ENCODE results near the gene SUSD6.
"Not testable (repeated sequence)": the region's sequence is repeated elsewhere in the genome, so short reads cannot be mapped to it uniquely, and the experiment has no call there.

Gene SUSD6

GRCh38 chr14:69580009-69580577, 31.3 kb upstream of the SUSD6 start:
- H3K4me1 Mint-ChIP-seq = peaks cover 2% of the 10 kb centered on the region
- H3K27me3 Mint-ChIP-seq = peaks cover 22% of the 10 kb centered on the region
- ATAC-seq (peak; percentile 43), DNase-seq (no peak)
- no peak overlapping the region for H3K27ac Mint-ChIP-seq
- no peak overlapping the region for H3K4me3 Mint-ChIP-seq
- no peaks in the 10 kb centered on the region for H3K9me3 Mint-ChIP-seq
- H3K36me3 Mint-ChIP-seq (ENCODE audit: low read depth) = no peaks in the 10 kb centered on the region

GRCh38 chr14:69581316-69581935, 30.0 kb upstream of the SUSD6 start:
- Mint-ChIP-seq H3K36me3 (ENCODE audit: low read depth) (no peaks in the 10 kb centered on the region), H3K4me1 (peaks cover 2% of the 10 kb centered on the region), H3K27ac (no peak overlapping the region), H3K27me3 (peaks cover 11% of the 10 kb centered on the region), H3K9me3 (no peaks in the 10 kb centered on the region), H3K4me3 (no peak overlapping the region)
- DNase-seq (no peak), ATAC-seq (no peak)

- H3K9me3 Mint-ChIP-seq = no peaks in the 10 kb centered on the region
- H3K4me3 Mint-ChIP-seq = no peak overlapping the region
- no peak for ATAC-seq
- H3K27me3 Mint-ChIP-seq = peaks cover 8% of the 10 kb centered on the region
- no peak for DNase-seq
- no peaks in the 10 kb centered on the region for H3K36me3 Mint-ChIP-seq (ENCODE audit: low read depth)
- H3K27ac Mint-ChIP-seq = no peak overlapping the region
- peaks cover 2% of the 10 kb centered on the region for H3K4me1 Mint-ChIP-seq
Measured at GRCh38 chr14:69582212-69582611, 29.2 kb upstream of the SUSD6 start.

- no peaks in the 10 kb centered on the region for H3K9me3 Mint-ChIP-seq
- H3K4me3 Mint-ChIP-seq = no peak overlapping the region
- H3K27ac Mint-ChIP-seq = no peak overlapping the region
- H3K36me3 Mint-ChIP-seq (ENCODE audit: low read depth) = no peaks in the 10 kb centered on the region
- no peak for ATAC-seq
- DNase-seq = no peak
- H3K27me3 Mint-ChIP-seq = peaks cover 8% of the 10 kb centered on the region
- peaks cover 2% of the 10 kb centered on the region for H3K4me1 Mint-ChIP-seq
Measured at GRCh38 chr14:69582829-69583228, 28.6 kb upstream of the SUSD6 start.

GRCh38 chr14:69584389-69584788, 27.0 kb upstream of the SUSD6 start:
- H3K4me1 Mint-ChIP-seq = peaks cover 2% of the 10 kb centered on the region
- no peaks in the 10 kb centered on the region for H3K9me3 Mint-ChIP-seq
- no peak overlapping the region for H3K27ac Mint-ChIP-seq
- H3K4me3 Mint-ChIP-seq = no peak overlapping the region
- DNase-seq = no peak
- no peak for ATAC-seq
- no peaks in the 10 kb centered on the region for H3K36me3 Mint-ChIP-seq (ENCODE audit: low read depth)
- peaks cover 2% of the 10 kb centered on the region for H3K27me3 Mint-ChIP-seq

GRCh38 chr14:69586404-69586803, 25.0 kb upstream of the SUSD6 start:
- peaks cover 2% of the 10 kb centered on the region for H3K4me1 Mint-ChIP-seq
- H3K9me3 Mint-ChIP-seq = no peaks in the 10 kb centered on the region
- no peak overlapping the region for H3K4me3 Mint-ChIP-seq
- DNase-seq (no peak), ATAC-seq (no peak)
- H3K36me3 Mint-ChIP-seq (ENCODE audit: low read depth) = no peaks in the 10 kb centered on the region
- H3K27ac Mint-ChIP-seq = no peak overlapping the region
- peaks cover 2% of the 10 kb centered on the region for H3K27me3 Mint-ChIP-seq

- peaks cover 2% of the 10 kb centered on the region for H3K27me3 Mint-ChIP-seq
- no peaks in the 10 kb centered on the region for H3K9me3 Mint-ChIP-seq
- no peaks in the 10 kb centered on the region for H3K4me1 Mint-ChIP-seq
- DNase-seq (no peak), ATAC-seq (no peak)
- H3K27ac Mint-ChIP-seq = no peak overlapping the region
- H3K36me3 Mint-ChIP-seq (ENCODE audit: low read depth) = no peaks in the 10 kb centered on the region
- H3K4me3 Mint-ChIP-seq = no peak overlapping the region
Measured at GRCh38 chr14:69587389-69587788, 24.0 kb upstream of the SUSD6 start.

- DNase-seq (no peak), ATAC-seq (no peak)
- Mint-ChIP-seq H3K9me3 (no peaks in the 10 kb centered on the region), H3K4me3 (no peak overlapping the region), H3K27ac (no peak overlapping the region), H3K27me3 (no peaks in the 10 kb centered on the region), H3K4me1 (no peaks in the 10 kb centered on the region), H3K36me3 (ENCODE audit: low read depth) (no peaks in the 10 kb centered on the region)
Measured at GRCh38 chr14:69591317-69591716, 20.1 kb upstream of the SUSD6 start.

- no peak overlapping the region for H3K27ac Mint-ChIP-seq
- H3K36me3 Mint-ChIP-seq (ENCODE audit: low read depth) = no peaks in the 10 kb centered on the region
- no peaks in the 10 kb centered on the region for H3K27me3 Mint-ChIP-seq
- H3K4me3 Mint-ChIP-seq = no peak overlapping the region
- no peak for ATAC-seq
- H3K9me3 Mint-ChIP-seq = no peaks in the 10 kb centered on the region
- no peaks in the 10 kb centered on the region for H3K4me1 Mint-ChIP-seq
- DNase-seq = no peak
Measured at GRCh38 chr14:69593018-69593677, 18.2 kb upstream of the SUSD6 start.

- no peaks in the 10 kb centered on the region for H3K4me1 Mint-ChIP-seq
- no peak for DNase-seq
- no peak for ATAC-seq
- H3K27ac Mint-ChIP-seq = no peak overlapping the region
- H3K27me3 Mint-ChIP-seq = no peaks in the 10 kb centered on the region
- H3K4me3 Mint-ChIP-seq = no peak overlapping the region
- H3K36me3 Mint-ChIP-seq (ENCODE audit: low read depth) = no peaks in the 10 kb centered on the region
- H3K9me3 Mint-ChIP-seq = no peaks in the 10 kb centered on the region
Measured at GRCh38 chr14:69594846-69595245, 16.6 kb upstream of the SUSD6 start.

GRCh38 chr14:69595336-69595735, 16.1 kb upstream of the SUSD6 start:
- no peak overlapping the region for H3K4me3 Mint-ChIP-seq
- ATAC-seq (no peak), DNase-seq (no peak)
- H3K36me3 Mint-ChIP-seq (ENCODE audit: low read depth) = no peaks in the 10 kb centered on the region
- no peaks in the 10 kb centered on the region for H3K4me1 Mint-ChIP-seq
- H3K27ac Mint-ChIP-seq = no peak overlapping the region
- no peaks in the 10 kb centered on the region for H3K27me3 Mint-ChIP-seq
- H3K9me3 Mint-ChIP-seq = no peaks in the 10 kb centered on the region

GRCh38 chr14:69599431-69599830, 12.0 kb upstream of the SUSD6 start:
- H3K27ac Mint-ChIP-seq; H3K36me3 Mint-ChIP-seq (ENCODE audit: low read depth); H3K4me3 Mint-ChIP-seq; H3K9me3 Mint-ChIP-seq; DNase-seq; ATAC-seq; H3K27me3 Mint-ChIP-seq; H3K4me1 Mint-ChIP-seq: not testable (repeated sequence)

- Mint-ChIP-seq H3K36me3 (ENCODE audit: low read depth) (no peaks in the 10 kb centered on the region), H3K4me1 (no peaks in the 10 kb centered on the region), H3K9me3 (no peaks in the 10 kb centered on the region), H3K27me3 (no peaks in the 10 kb centered on the region), H3K27ac (no peak overlapping the region), H3K4me3 (no peak overlapping the region)
- DNase-seq (no peak), ATAC-seq (no peak)
Measured at GRCh38 chr14:69600304-69600891, 11.0 kb upstream of the SUSD6 start.

GRCh38 chr14:69605738-69606137, 5.7 kb upstream of the SUSD6 start:
- H3K27ac Mint-ChIP-seq = no peak overlapping the region

More at GRCh38 chr14:69605738-69606137, 5.7 kb upstream of the SUSD6 start:
- H3K27me3 Mint-ChIP-seq = no peaks in the 10 kb centered on the region
- DNase-seq = no peak
- no peaks in the 10 kb centered on the region for H3K36me3 Mint-ChIP-seq (ENCODE audit: low read depth)
- H3K4me1 Mint-ChIP-seq = peaks cover 11% of the 10 kb centered on the region
- no peak for ATAC-seq
- H3K9me3 Mint-ChIP-seq = no peaks in the 10 kb centered on the region
- H3K4me3 Mint-ChIP-seq = no peak overlapping the region

Data from activated naive CD8-positive, alpha-beta T cell treated with anti-CD3 and anti-CD28 coated beads, Interleukin-2, amount 50 U/mL, for 24 hours (primary cell).